Tibial artery (tissue), 4 donors: Measurements from ENCODE around the gene GAR1.

ENCODE experiments used
- DNase-seq, 2 donors: peaks; one replicate each; pipeline ENCODE4 v3.0.0-alpha.2; 2019
- H3K27ac ChIP-seq, 2 donors: fragments of 200-600 bp; sonication (generic) in 1 of 2; 1 replicate in 1 of 2; 2 replicates in 1 of 2; pipeline ENCODE4 v1.5.1; 2018 to 2019; ENCODE audit warnings: mild to moderate bottlenecking in 1 of 2
- H3K27me3 ChIP-seq, 2 donors: fragments of 200-600 bp; sonication (generic) in 1 of 2; one replicate each; pipeline versions ENCODE4 v1.5.1 to v1.6.0; 2016 to 2019
- H3K36me3 ChIP-seq, 3 donors: fragments of 200-600 bp; sonication (generic) in 2 of 3; one replicate each; pipeline ENCODE4 v1.5.1; 2016 to 2019; ENCODE audit warnings: mild to moderate bottlenecking in 2 of 3
- H3K4me1 ChIP-seq, 4 donors: fragments of 200-600 bp; sonication (generic) in 2 of 4; 1 replicate in 3 of 4; 2 replicates in 1 of 4; pipeline ENCODE4 v1.5.1; 2016 to 2019
- H3K4me3 ChIP-seq, 2 donors: fragments of 200-600 bp; sonication (generic) in 1 of 2; 1 replicate in 1 of 2; 2 replicates in 1 of 2; pipeline ENCODE4 v1.5.1; 2018 to 2019; ENCODE audit warnings: mild to moderate bottlenecking in 2 of 2
- H3K9me3 ChIP-seq, 3 donors: fragments of 200-600 bp; sonication (generic) in 1 of 3; one replicate each; pipeline ENCODE4 v1.5.1; 2016 to 2019
- intact Hi-C: fragments of 100-400 bp; cut with DNase I; formaldehyde crosslinking; loops from one replicate; pipeline ENCODE4 v1.15.0; 2023; ENCODE audit warnings: low total_unique reads
- TF ChIP-seq, protein P1 (sequence below), 2 experiments: fragments of 200-600 bp in 1 of 2; fragments of 450-650 bp in 1 of 2; IDR thresholded peaks; one replicate each; pipeline ENCODE4 v1.5.1; 2017 to 2019; ENCODE audit warnings: antibody characterized with exemption in 2 of 2, mild to moderate bottlenecking in 1 of 2, moderate library complexity in 1 of 2

Gene GAR1

GRCh38 chr4:109801099-109801789 is 14.3 kb upstream of the GAR1 start:
- Histone ChIP-seq H3K4me1 (no peaks in the 10 kb centered on the region), H3K4me3 (no peak overlapping the region), H3K36me3 (no peaks in the 10 kb centered on the region), H3K27ac (no peak overlapping the region), H3K9me3 (no peaks in the 10 kb centered on the region), H3K27me3 (peaks cover 0 to 2% of the 10 kb centered on the region in 2 donors)
- TF ChIP-seq, protein P1, sequence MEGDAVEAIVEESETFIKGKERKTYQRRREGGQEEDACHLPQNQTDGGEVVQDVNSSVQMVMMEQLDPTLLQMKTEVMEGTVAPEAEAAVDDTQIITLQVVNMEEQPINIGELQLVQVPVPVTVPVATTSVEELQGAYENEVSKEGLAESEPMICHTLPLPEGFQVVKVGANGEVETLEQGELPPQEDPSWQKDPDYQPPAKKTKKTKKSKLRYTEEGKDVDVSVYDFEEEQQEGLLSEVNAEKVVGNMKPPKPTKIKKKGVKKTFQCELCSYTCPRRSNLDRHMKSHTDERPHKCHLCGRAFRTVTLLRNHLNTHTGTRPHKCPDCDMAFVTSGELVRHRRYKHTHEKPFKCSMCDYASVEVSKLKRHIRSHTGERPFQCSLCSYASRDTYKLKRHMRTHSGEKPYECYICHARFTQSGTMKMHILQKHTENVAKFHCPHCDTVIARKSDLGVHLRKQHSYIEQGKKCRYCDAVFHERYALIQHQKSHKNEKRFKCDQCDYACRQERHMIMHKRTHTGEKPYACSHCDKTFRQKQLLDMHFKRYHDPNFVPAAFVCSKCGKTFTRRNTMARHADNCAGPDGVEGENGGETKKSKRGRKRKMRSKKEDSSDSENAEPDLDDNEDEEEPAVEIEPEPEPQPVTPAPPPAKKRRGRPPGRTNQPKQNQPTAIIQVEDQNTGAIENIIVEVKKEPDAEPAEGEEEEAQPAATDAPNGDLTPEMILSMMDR (IDR thresholded peaks at IDR 0.05): no peak
- DNase-seq: no peak
- intact Hi-C loops: no loop called here

DNA sequence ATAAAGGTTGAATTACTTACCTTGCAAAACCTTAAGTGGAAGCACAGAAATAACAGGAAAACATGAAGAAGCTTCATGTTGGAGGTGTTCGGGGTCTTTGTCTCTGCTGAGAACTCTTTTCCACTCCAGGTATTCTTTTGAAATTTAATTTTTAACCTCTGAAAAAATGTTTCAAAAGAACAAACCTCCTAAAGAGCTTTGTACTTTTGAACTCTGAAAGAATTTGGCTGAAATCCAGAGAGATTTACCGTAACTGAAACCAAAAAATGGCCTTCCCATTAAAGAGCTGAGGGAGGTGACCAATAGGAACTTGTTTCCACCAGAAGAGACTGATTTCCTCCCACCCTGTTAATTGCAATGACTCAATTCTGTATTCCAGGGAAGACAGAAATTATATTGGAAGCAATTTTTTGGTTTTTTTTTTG is 13.7 kb upstream of the GAR1 start, which contains the start of gene CFI:
Gene CFI, minus strand, starts transcription at position 105 of the 425 bp plus-strand sequence. Its CDS starts 28 bp downstream, at position 77.
- Histone ChIP-seq H3K4me3 (no peak within 1 kb of the TSS), H3K4me1 (no peaks in the 10 kb centered on the region), H3K27ac (no peak within 1 kb of the TSS), H3K9me3 (no peaks in the 10 kb centered on the region), H3K27me3 (peaks cover 0 to 2% of the 10 kb centered on the region in 2 donors), H3K36me3 (no peaks in the 10 kb centered on the region)
- no peak for DNase-seq
- TF ChIP-seq, protein P1 (IDR thresholded peaks at IDR 0.05): no peak
- intact Hi-C loops: no loop called here

- Histone ChIP-seq H3K27ac (no peak overlapping the region), H3K4me3 (no peak overlapping the region), H3K9me3 (no peaks in the 10 kb centered on the region), H3K36me3 (no peaks in the 10 kb centered on the region), H3K27me3 (peaks cover 0 to 2% of the 10 kb centered on the region in 2 donors), H3K4me1 (no peaks in the 10 kb centered on the region)
- TF ChIP-seq, protein P1 (IDR thresholded peaks at IDR 0.05): peak in 1 of 2 experiments; percentile 18
- no peak for DNase-seq
- intact Hi-C loops: no loop called here
These were observed 11.5 kb upstream of the GAR1 start for GRCh38 chr4:109803924-109804571.

DNA sequence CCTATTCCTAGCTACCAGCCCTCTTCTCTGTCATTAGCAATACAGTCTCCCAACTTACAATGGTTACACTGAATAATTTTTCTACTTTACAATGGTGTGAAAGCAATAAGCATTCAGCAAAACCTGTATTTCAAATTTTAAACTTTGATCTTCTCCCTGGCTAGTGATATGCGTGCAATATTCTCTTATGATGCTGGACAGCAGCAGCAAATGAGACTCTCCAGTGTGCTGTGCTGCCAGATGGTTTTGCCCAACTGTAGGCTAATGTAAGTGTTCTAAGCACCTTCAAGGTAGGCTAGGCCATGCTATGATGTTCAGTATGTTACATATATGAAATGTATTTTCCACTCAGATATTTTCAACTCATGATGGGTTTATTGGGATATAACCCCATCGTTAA is 5.9 kb upstream of the GAR1 start:
- no peak for DNase-seq
- Histone ChIP-seq H3K27me3 (peaks cover 0 to 2% of the 10 kb centered on the region in 2 donors), H3K36me3 (no peaks in the 10 kb centered on the region), H3K27ac (no peak overlapping the region), H3K9me3 (no peaks in the 10 kb centered on the region), H3K4me3 (no peak overlapping the region), H3K4me1 (peaks cover 0 to 2% (median 0%) of the 10 kb centered on the region in 4 donors)
- intact Hi-C loops: loop anchor here (10.0 kb wide), 1 partner anchor 1185 kb away; the partner anchor contains the start of gene RPL34
- TF ChIP-seq, protein P1 (IDR thresholded peaks at IDR 0.05): no peak

DNA sequence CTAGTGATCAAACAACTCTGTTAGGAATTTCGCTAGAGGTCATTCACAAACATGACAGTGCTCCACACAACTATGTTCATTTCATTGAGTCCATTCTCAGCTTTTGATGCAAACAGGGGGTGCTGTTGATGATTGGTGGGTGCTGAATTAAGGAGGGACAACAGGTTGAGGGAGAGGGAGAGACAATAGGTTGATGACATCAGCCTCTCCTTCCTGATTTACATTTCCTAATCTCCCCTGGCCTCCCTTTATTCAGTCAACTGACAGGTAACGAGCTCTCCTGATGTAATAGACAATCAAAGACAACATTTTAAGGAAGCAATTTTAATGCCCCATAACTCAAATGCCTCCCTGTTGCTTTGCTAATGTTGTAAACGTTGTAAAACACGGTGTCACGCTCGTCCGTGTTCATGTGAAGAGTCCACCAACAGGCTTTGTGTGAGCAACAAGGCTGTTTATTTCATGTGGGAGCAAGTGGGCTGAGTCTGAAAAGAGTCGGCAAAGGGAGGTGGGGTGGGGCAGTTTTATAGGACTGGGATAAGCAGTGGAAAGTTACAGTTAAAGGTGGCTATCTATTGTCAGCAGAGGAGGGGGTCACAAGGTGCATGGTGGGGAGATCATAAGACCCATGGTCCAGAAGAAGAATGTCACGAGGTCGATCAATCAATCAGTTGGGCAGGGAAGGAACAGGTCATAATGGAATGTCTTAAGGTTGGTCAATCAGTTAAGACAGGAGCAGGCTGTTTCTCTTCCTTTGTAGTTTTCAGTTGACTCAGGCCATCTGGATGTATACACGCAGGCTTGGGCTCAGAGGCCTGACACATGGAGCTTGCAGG is 4.8 kb upstream of the GAR1 start:
- no peak overlapping the region for H3K4me3 ChIP-seq
- no peak for DNase-seq
- TF ChIP-seq, protein P1 (IDR thresholded peaks at IDR 0.05): no peak
- peaks cover 0 to 5% (median 0%) of the 10 kb centered on the region in 4 donors for H3K4me1 ChIP-seq
- no peaks in the 10 kb centered on the region for H3K9me3 ChIP-seq
- H3K27ac ChIP-seq: no peak overlapping the region
- H3K36me3 ChIP-seq: no peaks in the 10 kb centered on the region
- intact Hi-C loops: loop anchor here (10.0 kb wide), 1 partner anchor 1186 kb away; the partner anchor contains the start of gene RPL34
- H3K27me3 ChIP-seq: peaks cover 0 to under 1% of the 10 kb centered on the region in 2 donors
